Adrenal gland (tissue), 12 donors: ENCODE data around the gene ATP7A. TPM values are rescaled to one million over a fixed set of nuclear protein-coding genes. Genes with fewer than 3 reads are reported as not detected.

Experiments used
- DNase-seq, 7 donors: peaks; one replicate each; pipeline ENCODE4 v3.0.0-alpha.2; 2019 to 2020
- H3K27ac ChIP-seq, 5 donors: fragments of 200-600 bp; sonication (generic) in 4 of 5; 1 replicate in 3 of 5; 2 replicates in 2 of 5; pipeline versions ENCODE4 v1.5.1 to v1.8.0; 2016 to 2020; ENCODE audit warnings: mild to moderate bottlenecking in 1 of 5
- H3K27me3 ChIP-seq: fragments of 200-600 bp; 2 replicates; pipeline ENCODE4 v1.8.0; 2021
- H3K36me3 ChIP-seq, 2 donors: fragments of 200-600 bp; replicated peaks in 1 of 2; 1 replicate in 1 of 2; 2 replicates in 1 of 2; pipeline versions ENCODE4 v1.5.1 to v1.8.0; 2018 to 2022
- H3K4me1 ChIP-seq, 2 donors: fragments of 200-600 bp; replicated peaks in 1 of 2; 1 replicate in 1 of 2; 2 replicates in 1 of 2; pipeline versions ENCODE4 v1.5.1 to v1.8.0; 2018 to 2021
- H3K4me3 ChIP-seq, 4 donors: fragments of 200-600 bp; sonication (generic) in 3 of 4; one replicate each; pipeline ENCODE4 v1.5.1; 2016 to 2018
- H3K9me3 ChIP-seq, 3 donors: fragments of 200-600 bp; sonication (generic) in 1 of 3; replicated peaks in 1 of 3; 1 replicate in 2 of 3; 2 replicates in 1 of 3; pipeline versions ENCODE4 v1.5.1 to v1.8.0; 2016 to 2021
- CTCF ChIP-seq, 6 experiments: fragments of 450-650 bp in 4 of 6; fragments of 200-600 bp in 2 of 6; sonication (generic) in 1 of 6; IDR thresholded peaks; 1 replicate in 5 of 6; 2 replicates in 1 of 6; pipeline versions ENCODE4 v1.5.1 to v1.8.0; 2016 to 2021; ENCODE audit warnings: antibody characterized with exemption in 6 of 6, mild to moderate bottlenecking in 2 of 6, moderate library complexity in 1 of 6
- POLR2A ChIP-seq, 2 donors: fragments of 450-650 bp; IDR thresholded peaks; one replicate each; pipeline ENCODE4 v1.6.1; 2017; ENCODE audit warnings: antibody characterized with exemption in 2 of 2, mild to moderate bottlenecking in 2 of 2, moderate library complexity in 1 of 2
- WGBS, 4 donors: extraction: QIAGEN DNeasy Blood & Tissue Kit in 2 of 4; methylation state at CpG; one replicate each; pipeline versions ENCODE4 v1.1.5 to v1.1.7; 2013 to 2017; 5-methylcytosine and 5-hydroxymethylcytosine counted together
- intact Hi-C, 2 donors: fragments of 100-400 bp; cut with DNase I; formaldehyde crosslinking; loops; one replicate each; pipeline versions ENCODE4 v1.14.1 to v1.15.0; 2022 to 2023
- polyA plus RNA-seq, 3 donors: library from polyadenylated mRNA; stranded (reverse); fragments of 200-250 nt in 2 of 3; fragments of 350-450 nt in 1 of 3; fragmentation: Illumina TruSeq in 1 of 3; extraction: RNeasy Lipid Tissue Mini Kit (QIAGEN cat#74804) in 1 of 3; gene quantifications; one replicate each; pipeline ENCODE4 v1.2.3, GENCODE V29; 2013 to 2014
- total RNA-seq, 9 donors: library from RNA; depleted of rRNA in 4 of 9; stranded (reverse); fragments of >200 nt in 4 of 9; fragments of 120-200 nt in 1 of 9; fragmentation: NEBNext Ultra II Directional in 1 of 9; extraction: Animal tissue kit (Norgen Biotek cat#: 25700) in 1 of 9; gene quantifications; one replicate each; pipeline versions ENCODE4 v1.1.0 to v1.2.4, GENCODE V29; 2013 to 2023
- donor health status: healthy with polysubstance abuse.
- donor health status: Bipolar disorder and iron deficiency.
- donor health status: DM: yes; HTN: yes; CAD: no.
- donor health status: DM: no; HTN: no; CAD: no.
- donor health status: DM: no; HTN: no; CAD: no.
- donor health status: DM: yes; HTN: yes; CAD: no.

The ATP7A gene
- total and polyA plus RNA-seq, 12 donors = 2.6 to 20.9 (median 12.1) TPM

DNA sequence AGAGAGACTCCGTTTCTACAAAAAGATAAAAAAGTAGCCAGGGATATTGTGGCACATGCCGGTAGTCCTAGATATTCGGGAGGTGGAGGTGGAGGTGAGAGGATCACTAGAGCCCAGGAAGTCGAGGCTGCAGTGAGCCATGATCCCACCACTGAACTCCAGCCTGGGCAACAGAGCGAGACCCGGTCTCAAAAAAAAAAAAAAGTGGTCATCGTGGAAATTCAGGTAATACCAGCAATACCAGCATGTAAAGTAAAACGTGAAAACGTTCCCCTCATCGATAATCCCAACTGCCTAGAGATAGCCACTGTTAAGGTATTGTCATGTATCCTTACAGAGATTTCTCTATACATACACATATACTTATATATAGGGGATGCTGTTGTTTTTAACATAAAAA, 16.8 kb upstream of the ATP7A start:
- H3K4me1 ChIP-seq = peaks cover 0 to 9% of the 10 kb centered on the region in 2 donors
- H3K9me3 ChIP-seq = no peaks in the 10 kb centered on the region
- TF ChIP-seq CTCF (IDR thresholded peaks at IDR 0.05) (no peak), POLR2A (IDR thresholded peaks at IDR 0.05) (no peak)
- 75 to 84% (median 77%) methylated on average over 10 of the region's 10 CpGs for WGBS, 4 donors
- no peak for DNase-seq
- H3K36me3 ChIP-seq = no peaks in the 10 kb centered on the region
- H3K27ac ChIP-seq = no peak overlapping the region
- H3K4me3 ChIP-seq = peak overlapping the region in 1 of 4 donors; percentile 63
- intact Hi-C loops = no loop called here
- H3K27me3 ChIP-seq = no peaks in the 10 kb centered on the region

DNA sequence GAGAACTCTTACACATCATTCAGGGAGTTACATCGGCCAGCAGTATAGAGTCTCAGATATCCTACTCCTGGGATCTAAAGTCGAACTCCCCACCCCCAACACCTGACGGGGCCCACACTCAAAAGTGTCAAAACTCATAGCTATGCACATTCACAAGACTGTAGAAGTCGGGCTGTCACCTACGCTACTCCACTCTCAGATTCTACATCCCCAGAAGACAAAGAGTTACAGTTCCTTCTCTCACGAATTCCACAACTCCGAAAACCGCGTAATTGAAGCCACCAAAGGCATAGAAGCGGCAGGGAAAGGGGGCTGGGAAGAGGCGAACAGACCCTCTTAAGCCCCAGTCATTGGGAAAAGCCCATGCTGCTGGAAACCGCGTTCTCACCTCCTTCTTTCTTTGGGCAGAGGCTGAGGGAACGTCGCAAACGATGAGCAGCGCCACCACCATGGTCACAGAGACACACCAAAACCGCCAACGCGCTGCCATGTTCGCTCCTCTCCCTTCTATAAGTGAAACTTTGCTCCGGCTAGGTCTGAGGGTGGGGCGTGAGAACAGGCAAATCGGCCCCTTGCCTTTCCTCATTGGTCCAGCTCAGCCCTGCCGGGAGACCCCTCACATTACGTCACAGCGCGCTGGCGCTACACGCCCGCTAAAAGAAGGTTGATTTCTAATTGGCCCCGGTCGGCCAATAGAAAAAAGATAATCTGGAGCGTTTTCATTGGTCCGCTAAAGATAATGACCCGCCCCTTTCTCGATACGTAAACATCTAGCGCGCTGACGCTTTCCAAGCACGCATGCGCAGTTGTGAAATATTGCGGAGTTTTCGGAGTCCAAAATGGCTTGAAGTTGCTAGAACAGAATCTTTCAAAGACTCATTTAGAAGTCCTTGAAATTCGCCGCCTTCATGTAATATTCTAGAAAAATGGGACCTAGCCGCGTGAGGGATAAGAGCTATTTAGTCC, 15.3 kb upstream of the ATP7A start, which contains the start of gene MAGT1:
MAGT1 (minus strand) TSS at position 515 of the 966 bp plus-strand sequence; CDS start at position 490, 25 bp downstream.
- WGBS, 4 donors = 0 to 39% (median 13%) methylated on average over 15 to 49 of the region's 49 CpGs
- Histone ChIP-seq H3K4me3 (peak within 1 kb of the TSS in 3 of 4 donors; percentile 18 to 63 (median 41)), H3K9me3 (no peaks in the 10 kb centered on the region), H3K27me3 (no peaks in the 10 kb centered on the region), H3K36me3 (no peaks in the 10 kb centered on the region), H3K27ac (peak within 1 kb of the TSS; percentile 76 to 92 (median 90)), H3K4me1 (peaks cover 0 to 9% of the 10 kb centered on the region in 2 donors)
- peak; percentile 88 to 97 (median 94) for DNase-seq
- intact Hi-C loops = no loop called here
- TF ChIP-seq POLR2A (IDR thresholded peaks at IDR 0.05) = peak; percentile 83 to 93
- TF ChIP-seq CTCF (IDR thresholded peaks at IDR 0.05) = no peak

GRCh38 chrX:77899081-77899828, 11.2 kb upstream of the ATP7A start, which contains the start of gene COX7B:
TSS of gene COX7B (plus strand) at chrX:77899468. CDS start at chrX:77899554, 86 bp downstream.
- Histone ChIP-seq H3K27me3 (no peaks in the 10 kb centered on the region), H3K4me1 (peaks cover 0 to 11% of the 10 kb centered on the region in 2 donors), H3K9me3 (no peaks in the 10 kb centered on the region), H3K36me3 (peaks cover 0 to 3% of the 10 kb centered on the region in 2 donors), H3K27ac (peak within 1 kb of the TSS; percentile 41 to 92 (median 79)), H3K4me3 (peak within 1 kb of the TSS; percentile 24 to 66 (median 33))
- TF ChIP-seq POLR2A (IDR thresholded peaks at IDR 0.05) (peak; percentile 46 to 81), CTCF (IDR thresholded peaks at IDR 0.05) (peak in 5 of 6 experiments; percentile 6 to 41 (median 31))
- DNase-seq = peak; percentile 71 to 90 (median 79)
- WGBS, 4 donors = 0 to 45% (median 18%) methylated on average over 24 to 28 of the region's 28 CpGs
- intact Hi-C loops = no loop called here

DNA sequence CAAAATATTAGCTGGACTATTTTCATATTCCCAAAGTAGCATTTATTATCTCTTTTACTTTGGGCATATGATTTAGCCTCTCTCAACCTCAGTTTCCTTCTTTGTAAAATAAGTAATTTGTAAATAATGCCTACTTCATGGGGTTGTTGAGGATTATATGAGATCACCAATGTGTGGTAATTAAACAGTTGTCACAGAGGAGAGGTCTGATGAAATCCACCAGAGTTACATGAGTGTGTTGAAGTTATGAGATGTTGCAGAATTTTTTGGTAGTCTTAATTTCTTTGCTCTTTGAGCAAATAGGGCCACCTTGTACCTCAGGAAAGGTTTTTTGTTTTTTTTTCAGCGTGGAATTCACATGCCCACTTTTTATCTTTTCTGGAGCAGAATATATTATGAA, 9.8 kb upstream of the ATP7A start:
- 58 to 91% (median 80%) methylated on average over 1 of the region's 1 CpG for WGBS, 4 donors
- Histone ChIP-seq H3K27ac (peak overlapping the region in 3 of 5 donors; percentile 75 to 92 (median 79)), H3K4me1 (peaks cover 0 to 9% of the 10 kb centered on the region in 2 donors), H3K9me3 (no peaks in the 10 kb centered on the region), H3K4me3 (peak overlapping the region in 2 of 4 donors; percentile 33 to 66), H3K27me3 (no peaks in the 10 kb centered on the region), H3K36me3 (peaks cover 0 to 3% of the 10 kb centered on the region in 2 donors)
- no peak for DNase-seq
- no peak for TF ChIP-seq POLR2A (IDR thresholded peaks at IDR 0.05)
- TF ChIP-seq CTCF (IDR thresholded peaks at IDR 0.05) = no peak
- intact Hi-C loops = no loop called here
